IMR-90 (cell line): Measurements from ENCODE around the gene ALPK3. TPM values are rescaled to one million over a fixed set of nuclear protein-coding genes. Genes with fewer than 3 reads are reported as not detected.

Source experiments
- ATAC-seq: fragments of 200-7000 bp; cut with Tn5 transposase; 2 replicates; pipeline ENCODE4 v1.9.1; 2020; ENCODE audit warnings: low read depth, mild to moderate bottlenecking, moderate library complexity
- BruUV-seq: library from RNA; stranded (reverse); fragments of 400-500 nt; replicated peaks from 2 replicates; lab custom pipeline; 2021; lab: Mats Ljungman, UMichigan
- CTCF ChIA-PET: fragments of 300-600 bp; formaldehyde crosslinking; extraction: SDS; loops from one replicate; lab custom pipeline; 2021; ENCODE audit warnings: antibody characterized with exemption; lab: Yijun Ruan, JAX
- POLR2A ChIA-PET: fragments of 300-600 bp; sonication (Branson Sonifier 250); formaldehyde crosslinking; loops from one replicate; lab custom pipeline; 2022; ENCODE audit warnings: antibody characterized with exemption; ENCODE audit not compliant: unreplicated experiment; lab: Charles Lee
- DNase-seq: peaks from one replicate; pipeline ENCODE4 v3.0.0; 2013
- H2AFZ ChIP-seq: replicated peaks from 2 replicates; pipeline ENCODE3; 2013; ENCODE audit warnings: low read length, mild to moderate bottlenecking; ENCODE audit not compliant: poor library complexity
- H2AK5ac ChIP-seq: 2 replicates; pipeline ENCODE4 v1.6.1; 2013; ENCODE audit warnings: low read depth, low read length, inconsistent platforms
- H2AK9ac ChIP-seq: replicated peaks from 2 replicates; pipeline ENCODE3; 2013; ENCODE audit warnings: mild to moderate bottlenecking, low read depth, low read length, moderate library complexity; ENCODE audit not compliant: poor library complexity
- H2BK120ac ChIP-seq: 2 replicates; pipeline ENCODE4 v1.6.1; 2013; ENCODE audit warnings: low read depth, low read length, inconsistent platforms
- H2BK15ac ChIP-seq: 3 replicates; pipeline ENCODE4 v1.6.1; 2013; ENCODE audit warnings: low read depth, low read length, inconsistent platforms
- H2BK20ac ChIP-seq: 2 replicates; pipeline ENCODE4 v1.6.1; 2013; ENCODE audit warnings: low read depth, mild to moderate bottlenecking, inconsistent platforms, low read length, moderate library complexity
- H2BK5ac ChIP-seq: 2 replicates; pipeline ENCODE4 v1.6.1; 2013; ENCODE audit warnings: mild to moderate bottlenecking, low read depth, low read length, inconsistent platforms; ENCODE audit not compliant: poor library complexity, severe bottlenecking
- H3K14ac ChIP-seq: replicated peaks from 2 replicates; pipeline ENCODE4 v1.6.1; 2013; ENCODE audit warnings: low read depth, low read length, inconsistent platforms
- H3K18ac ChIP-seq: 2 replicates; pipeline ENCODE4 v1.6.1; 2013; ENCODE audit warnings: low read depth, low read length, control low read depth
- H3K23ac ChIP-seq: 2 replicates; pipeline ENCODE4 v1.6.1; 2013; ENCODE audit warnings: low read depth, low read length, inconsistent platforms
- H3K27ac ChIP-seq: 2 replicates; pipeline ENCODE4 v1.5.1; 2013; ENCODE audit warnings: mild to moderate bottlenecking, control low read depth, low read length; ENCODE audit not compliant: insufficient read depth
- H3K27me3 ChIP-seq: 2 replicates; pipeline ENCODE4 v1.6.1; 2013; ENCODE audit warnings: low read length; ENCODE audit not compliant: control insufficient read depth, insufficient read depth
- H3K36me3 ChIP-seq: 2 replicates; pipeline ENCODE4 v1.6.1; 2013; ENCODE audit warnings: low read length, mixed read lengths; ENCODE audit not compliant: control insufficient read depth, insufficient read depth
- H3K4ac ChIP-seq: 2 replicates; pipeline ENCODE4 v1.6.1; 2013; ENCODE audit warnings: low read depth, low read length, inconsistent platforms
- H3K4me1 ChIP-seq: 2 replicates; pipeline ENCODE4 v1.6.1; 2013; ENCODE audit warnings: low read length, mixed read lengths; ENCODE audit not compliant: control insufficient read depth, insufficient read depth
- H3K4me2 ChIP-seq: 2 replicates; pipeline ENCODE4 v1.6.1; 2013; ENCODE audit warnings: low read depth, mild to moderate bottlenecking, control low read depth, low read length, moderate library complexity
- H3K4me3 ChIP-seq: 2 replicates; pipeline ENCODE4 v1.5.1; 2013; ENCODE audit warnings: low read depth, mild to moderate bottlenecking, control low read depth, low read length, moderate library complexity; ENCODE audit not compliant: insufficient read depth
- H3K56ac ChIP-seq: 2 replicates; pipeline ENCODE4 v1.6.1; 2013; ENCODE audit warnings: low read length, inconsistent platforms; ENCODE audit not compliant: insufficient read depth; ENCODE audit errors: extremely low read depth
- H3K79me1 ChIP-seq, 2 experiments: 2 replicates each; pipeline ENCODE4 v1.6.1; 2013; ENCODE audit warnings: low read length in 2 of 2, inconsistent platforms in 1 of 2, low read depth in 1 of 2
- H3K9ac ChIP-seq: 2 replicates; pipeline ENCODE4 v1.6.1; 2013; ENCODE audit warnings: low read depth, low read length, control low read depth
- H3K9me1 ChIP-seq: 2 replicates; pipeline ENCODE4 v1.6.1; 2013; ENCODE audit warnings: low read length, inconsistent platforms; ENCODE audit not compliant: insufficient read depth
- H3K9me3 ChIP-seq: 2 replicates; pipeline ENCODE4 v1.6.1; 2013; ENCODE audit warnings: low read length; ENCODE audit not compliant: control insufficient read depth, insufficient read depth
- H4K20me1 ChIP-seq: 2 replicates; pipeline ENCODE4 v1.6.1; 2013; ENCODE audit warnings: low read length, inconsistent platforms; ENCODE audit not compliant: insufficient read depth
- H4K5ac ChIP-seq: 2 replicates; pipeline ENCODE4 v1.6.1; 2013; ENCODE audit warnings: mild to moderate bottlenecking, low read depth, low read length, control low read depth
- H4K8ac ChIP-seq, 2 experiments: 2 replicates each; pipeline ENCODE4 v1.6.1; 2013; ENCODE audit warnings: low read depth in 2 of 2, low read length in 2 of 2, control low read depth in 1 of 2, inconsistent platforms in 1 of 2
- H4K91ac ChIP-seq: 2 replicates; pipeline ENCODE4 v1.6.1; 2013; ENCODE audit warnings: low read depth, low read length, inconsistent platforms; ENCODE audit not compliant: insufficient read depth
- BHLHE40 ChIP-seq: fragments of 150-350 bp; IDR thresholded peaks from 2 replicates; pipeline ENCODE4 v1.6.1; 2016; ENCODE audit warnings: mild to moderate bottlenecking, low read depth, low read length
- CEBPB ChIP-seq: IDR thresholded peaks from 2 replicates; pipeline ENCODE4 v1.6.1; 2012; ENCODE audit warnings: low read depth, low read length, improper control_type of control experiment
- CHD1 ChIP-seq: IDR thresholded peaks from 2 replicates; pipeline ENCODE4 v1.6.1; 2012; ENCODE audit warnings: low read depth, low read length, improper control_type of control experiment
- CTCF ChIP-seq: conservative IDR thresholded peaks from 2 replicates; pipeline ENCODE4 v1.5.1; 2012; ENCODE audit warnings: mild to moderate bottlenecking, low read depth, low read length, improper control_type of control experiment
- FOS ChIP-seq: fragments of 150-350 bp; IDR thresholded peaks from 2 replicates; pipeline ENCODE4 v1.6.1; 2016; ENCODE audit warnings: low read depth, low read length
- MAFK ChIP-seq: IDR thresholded peaks from 2 replicates; pipeline ENCODE4 v1.6.1; 2012; ENCODE audit warnings: low read depth, low read length, improper control_type of control experiment
- MAZ ChIP-seq: IDR thresholded peaks from 2 replicates; pipeline ENCODE4 v1.6.1; 2012; ENCODE audit warnings: low read depth, mild to moderate bottlenecking, low read length, improper control_type of control experiment, moderate library complexity, borderline replicate concordance
- MXI1 ChIP-seq: IDR thresholded peaks from 2 replicates; pipeline ENCODE4 v1.6.1; 2012; ENCODE audit warnings: low read depth, mild to moderate bottlenecking, low read length, moderate library complexity, borderline replicate concordance
- NFE2L2 ChIP-seq: fragments of 150-350 bp; IDR thresholded peaks from 2 replicates; pipeline ENCODE4 v1.6.1; 2016; ENCODE audit warnings: low read depth, mild to moderate bottlenecking, low read length
- POLR2A ChIP-seq: IDR thresholded peaks from 2 replicates; pipeline ENCODE4 v1.6.1; 2012; ENCODE audit warnings: mild to moderate bottlenecking, low read depth, low read length
- RAD21 ChIP-seq: IDR thresholded peaks from 2 replicates; pipeline ENCODE4 v1.6.1; 2012; ENCODE audit warnings: low read length, improper control_type of control experiment
- RCOR1 ChIP-seq: IDR thresholded peaks from 2 replicates; pipeline ENCODE4 v1.6.1; 2012; ENCODE audit warnings: mild to moderate bottlenecking, low read length, improper control_type of control experiment; ENCODE audit not compliant: insufficient replicate concordance
- RFX5 ChIP-seq: IDR thresholded peaks from 2 replicates; pipeline ENCODE4 v1.8.0; 2012; ENCODE audit warnings: low read depth, mild to moderate bottlenecking, low read length, moderate library complexity
- SMC3 ChIP-seq: fragments of 150-350 bp; IDR thresholded peaks from 2 replicates; pipeline ENCODE4 v1.6.1; 2016; ENCODE audit warnings: low read depth, mild to moderate bottlenecking, antibody characterized with exemption, low read length, moderate library complexity
- USF2 ChIP-seq: fragments of 150-350 bp; IDR thresholded peaks from 2 replicates; pipeline ENCODE4 v1.6.1; 2017; ENCODE audit warnings: mild to moderate bottlenecking, antibody characterized with exemption, low read length, low read depth
- WGBS, 2 experiments: methylation state at CpG; one replicate each; pipeline versions ENCODE4 v1.1.5 to v1.1.7; 2013; ENCODE audit warnings: missing lambda C conversion rate in 2 of 2; ENCODE audit not compliant: insufficient read length in 1 of 2; ENCODE audit errors: extremely low coverage in 2 of 2; 5-methylcytosine and 5-hydroxymethylcytosine counted together
- dilution Hi-C: fragments of 300-500 bp; cut with HindIII; formaldehyde crosslinking; loops from one replicate; pipeline ENCODE4 v1.14.3; 2018; ENCODE audit warnings: low sequenced_read_pairs; ENCODE audit not compliant: unreplicated experiment
- in situ Hi-C: fragments of 300-500 bp; cut with MboI; formaldehyde crosslinking; loops from 3 replicates; pipeline ENCODE4 v1.14.3; 2019; ENCODE audit warnings: low sequenced_read_pairs, inconsistent platforms, mixed read lengths
- intact Hi-C: fragments of 100-400 bp; cut with micrococcal nuclease; formaldehyde crosslinking; loops from 2 replicates; pipeline ENCODE4 v1.10.0; 2022
- polyA plus RNA-seq, 3 experiments: library from polyadenylated mRNA; depleted of rRNA; stranded (reverse); fragments of >200 nt; gene quantifications; 2 replicates each; pipeline ENCODE4 v1.2.3, GENCODE V29; 2012; ENCODE audit warnings: low replicate concordance in 1 of 3
- total RNA-seq: library from RNA; depleted of rRNA; stranded (reverse); fragments of >200 nt; gene quantifications from 2 replicates; pipeline ENCODE4 v1.2.3, GENCODE V29; 2012
- TF ChIP-seq, protein P1 (sequence below): fragments of 150-350 bp; IDR thresholded peaks from 2 replicates; pipeline ENCODE4 v1.6.1; 2016; ENCODE audit warnings: low read depth, mild to moderate bottlenecking, low read length, moderate library complexity, borderline replicate concordance

ALPK3 gene
- total and polyA plus RNA-seq, 2 of the 4 experiments (the other 2 are of a cell fraction) = under 0.01 to 0.26 TPM

GRCh38 chr15:84772031-84772430 is 45.1 kb upstream of the ALPK3 start:
- no peaks in the 10 kb centered on the region for H3K4me1 ChIP-seq
- dilution Hi-C loops = no loop called here
- in situ Hi-C loops = no loop called here
- H2BK20ac ChIP-seq = no peak overlapping the region
- TF ChIP-seq USF2 = no peak
- no peak for TF ChIP-seq MAZ
- TF ChIP-seq CTCF = no peak
- no peak for TF ChIP-seq FOS
- TF ChIP-seq RCOR1 = no peak
- no peak for TF ChIP-seq MAFK
- TF ChIP-seq RFX5 = no peak
- TF ChIP-seq NFE2L2 = no peak
- TF ChIP-seq, protein P1, sequence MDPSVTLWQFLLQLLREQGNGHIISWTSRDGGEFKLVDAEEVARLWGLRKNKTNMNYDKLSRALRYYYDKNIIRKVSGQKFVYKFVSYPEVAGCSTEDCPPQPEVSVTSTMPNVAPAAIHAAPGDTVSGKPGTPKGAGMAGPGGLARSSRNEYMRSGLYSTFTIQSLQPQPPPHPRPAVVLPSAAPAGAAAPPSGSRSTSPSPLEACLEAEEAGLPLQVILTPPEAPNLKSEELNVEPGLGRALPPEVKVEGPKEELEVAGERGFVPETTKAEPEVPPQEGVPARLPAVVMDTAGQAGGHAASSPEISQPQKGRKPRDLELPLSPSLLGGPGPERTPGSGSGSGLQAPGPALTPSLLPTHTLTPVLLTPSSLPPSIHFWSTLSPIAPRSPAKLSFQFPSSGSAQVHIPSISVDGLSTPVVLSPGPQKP = no peak
- TF ChIP-seq SMC3 = no peak
- TF ChIP-seq MXI1 = no peak
- TF ChIP-seq CEBPB = no peak
- no peak for TF ChIP-seq RAD21
- no peak for TF ChIP-seq POLR2A
- no peak for TF ChIP-seq BHLHE40
- TF ChIP-seq CHD1 = no peak
- 57% methylated on average over 1 of the region's 5 CpGs; no CpG with 5 or more reads in 1 of the 2 experiments for WGBS, 2 experiments
- H3K14ac ChIP-seq = no peak overlapping the region
- BruUV-seq = no TSS peak
- POLR2A ChIA-PET = no interaction called here
- peaks cover 37% of the 10 kb centered on the region for H4K20me1 ChIP-seq
- no peak overlapping the region for H4K8ac ChIP-seq
- H4K5ac ChIP-seq = no peak overlapping the region
- H2BK15ac ChIP-seq = no peak overlapping the region
- H3K27ac ChIP-seq = no peak overlapping the region
- H3K4me3 ChIP-seq = no peak overlapping the region
- peaks cover 37 to 67% of the 10 kb centered on the region in 2 experiments for H3K79me1 ChIP-seq
- no peak overlapping the region for H3K56ac ChIP-seq
- H3K27me3 ChIP-seq = no peaks in the 10 kb centered on the region
- H3K9ac ChIP-seq = no peak overlapping the region
- peaks cover 22% of the 10 kb centered on the region for H3K36me3 ChIP-seq
- ATAC-seq (no peak), DNase-seq (no peak)
- CTCF ChIA-PET = interaction anchor here (0.6 kb wide), 1 partner anchor 125 kb away, joined by 5 read pairs; no protein-coding TSS in a partner anchor
- H2BK5ac ChIP-seq = no peak overlapping the region
- H2AFZ ChIP-seq = no peak overlapping the region
- H3K4me2 ChIP-seq = no peak overlapping the region
- H3K18ac ChIP-seq = no peak overlapping the region
- no peak overlapping the region for H3K4ac ChIP-seq
- peaks cover 12% of the 10 kb centered on the region; the same call in 1 of the 2 replicates for H3K9me1 ChIP-seq
- no peaks in the 10 kb centered on the region for H3K9me3 ChIP-seq
- H2AK9ac ChIP-seq = no peak overlapping the region
- H4K91ac ChIP-seq = no peak overlapping the region
- no peak overlapping the region for H3K23ac ChIP-seq
- H2AK5ac ChIP-seq = no peak overlapping the region
- no peak overlapping the region for H2BK120ac ChIP-seq
- intact Hi-C loops = no loop called here
